Neuronal stem cell (in vitro differentiated cells): ENCODE results near the gene OR13C3. TPM values are rescaled to one million over a fixed set of nuclear protein-coding genes. Genes with fewer than 3 reads are reported as not detected.

ENCODE experiments used
- DNase-seq: peaks from one replicate; pipeline ENCODE4 v3.0.0-alpha.2; 2013; ENCODE audit warnings: low spot score
- H2AFZ ChIP-seq: one replicate; pipeline ENCODE4 v1.6.1; 2013; ENCODE audit warnings: mild to moderate bottlenecking, low read length, inconsistent platforms
- H2AK5ac ChIP-seq: 2 replicates; pipeline ENCODE4 v1.6.1; 2013; ENCODE audit warnings: low read depth, mild to moderate bottlenecking, inconsistent platforms, low read length, moderate library complexity, mixed read lengths
- H2BK120ac ChIP-seq: 2 replicates; pipeline ENCODE4 v1.6.1; 2013; ENCODE audit warnings: low read depth, mild to moderate bottlenecking, inconsistent platforms, low read length, moderate library complexity, mixed read lengths
- H2BK12ac ChIP-seq: one replicate; pipeline ENCODE4 v1.6.1; 2013; ENCODE audit warnings: low read length, inconsistent platforms
- H2BK15ac ChIP-seq: 2 replicates; pipeline ENCODE4 v1.6.1; 2013; ENCODE audit warnings: mild to moderate bottlenecking, low read length, inconsistent platforms, mixed read lengths
- H2BK5ac ChIP-seq: one replicate; pipeline ENCODE4 v1.6.1; 2013; ENCODE audit warnings: inconsistent platforms, mild to moderate bottlenecking, low read length, moderate library complexity
- H3K14ac ChIP-seq: one replicate; pipeline ENCODE4 v1.6.1; 2013; ENCODE audit warnings: low read length, inconsistent platforms
- H3K18ac ChIP-seq: 2 replicates; pipeline ENCODE4 v1.6.1; 2013; ENCODE audit warnings: low read length, inconsistent platforms
- H3K23ac ChIP-seq: 2 replicates; pipeline ENCODE4 v1.6.1; 2013; ENCODE audit warnings: low read depth, mild to moderate bottlenecking, mixed read lengths, low read length, inconsistent platforms; ENCODE audit not compliant: poor library complexity
- H3K27ac ChIP-seq: replicated peaks from 3 replicates; pipeline ENCODE4 v1.5.1; 2013; ENCODE audit warnings: low read length, inconsistent platforms
- H3K27me3 ChIP-seq, 3 experiments: 2 replicates each; pipeline ENCODE4 v1.6.1; 2013; ENCODE audit warnings: low read length in 3 of 3, mild to moderate bottlenecking in 2 of 3, inconsistent platforms in 1 of 3, low read depth in 1 of 3, mixed read lengths in 1 of 3, moderate library complexity in 1 of 3; ENCODE audit not compliant: control insufficient read depth in 3 of 3, insufficient read depth in 3 of 3
- H3K36me3 ChIP-seq, 2 donors: replicated peaks in 1 of 2; 2 replicates each; pipeline ENCODE4 v1.6.1; 2013; ENCODE audit warnings: low read length in 2 of 2; ENCODE audit not compliant: control insufficient read depth in 2 of 2, insufficient read depth in 2 of 2
- H3K4ac ChIP-seq: 2 replicates; pipeline ENCODE4 v1.6.1; 2013; ENCODE audit warnings: inconsistent platforms, mild to moderate bottlenecking, low read length, moderate library complexity
- H3K4me1 ChIP-seq, 2 donors: 1 replicate in 1 of 2; 2 replicates in 1 of 2; pipeline ENCODE4 v1.6.1; 2013; ENCODE audit warnings: low read length in 2 of 2, low read depth in 1 of 2; ENCODE audit not compliant: control insufficient read depth in 2 of 2, insufficient read depth in 1 of 2
- H3K4me2 ChIP-seq: one replicate; pipeline ENCODE4 v1.6.1; 2013; ENCODE audit warnings: mild to moderate bottlenecking, low read length, inconsistent platforms; ENCODE audit not compliant: insufficient read depth, poor library complexity, severe bottlenecking
- H3K4me3 ChIP-seq, 2 donors: 2 replicates each; pipeline ENCODE4 v1.5.1; 2013; ENCODE audit warnings: low read length in 2 of 2, mild to moderate bottlenecking in 2 of 2, inconsistent platforms in 1 of 2, moderate library complexity in 1 of 2
- H3K79me1 ChIP-seq: one replicate; pipeline ENCODE4 v1.6.1; 2013; ENCODE audit warnings: low read depth, mild to moderate bottlenecking, inconsistent platforms, low read length, moderate library complexity
- H3K9ac ChIP-seq: one replicate; pipeline ENCODE4 v1.6.1; 2013; ENCODE audit warnings: mild to moderate bottlenecking, low read depth, low read length, inconsistent platforms; ENCODE audit not compliant: poor library complexity
- H3K9me3 ChIP-seq, 2 donors: replicated peaks in 1 of 2; 2 replicates each; pipeline versions ENCODE3 to v1.6.1; 2013; ENCODE audit warnings: low read length in 2 of 2, mild to moderate bottlenecking in 2 of 2, inconsistent platforms in 1 of 2, low read depth in 1 of 2, mixed read lengths in 1 of 2, moderate library complexity in 1 of 2; ENCODE audit not compliant: control insufficient read depth in 2 of 2, insufficient read depth in 1 of 2
- H4K8ac ChIP-seq: one replicate; pipeline ENCODE4 v1.6.1; 2013; ENCODE audit warnings: low read depth, mild to moderate bottlenecking, inconsistent platforms, low read length, moderate library complexity
- H4K91ac ChIP-seq: one replicate; pipeline ENCODE4 v1.6.1; 2013; ENCODE audit warnings: low read length, low read depth, mild to moderate bottlenecking, inconsistent platforms; ENCODE audit not compliant: poor library complexity
- WGBS, 2 donors: extraction: QIAGEN DNeasy Blood & Tissue Kit; methylation state at CpG; one replicate each; pipeline ENCODE4 v1.1.7; 2013; ENCODE audit warnings: missing lambda C conversion rate in 2 of 2, mixed read lengths in 1 of 2; ENCODE audit not compliant: insufficient read length in 2 of 2, insufficient replicate concordance in 1 of 2; ENCODE audit errors: extremely low coverage in 2 of 2; 5-methylcytosine and 5-hydroxymethylcytosine counted together
- polyA plus RNA-seq, 2 experiments: library from polyadenylated mRNA; stranded (reverse); fragments of 200-250 nt; gene quantifications; one replicate each; pipeline ENCODE4 v1.2.3, GENCODE V29; 2013

The OR13C3 gene
- polyA plus RNA-seq (2013, experiment 1 of 2): not detected
- polyA plus RNA-seq (2013, experiment 2 of 2): not detected

GRCh38 chr9:104536756-104537155 is at the start of gene OR13C3:
TSS of gene OR13C3 (minus strand) at chr9:104536856. CDS start at chr9:104536723, 133 bp downstream.
- no peak within 1 kb of the TSS for H2BK5ac ChIP-seq
- WGBS, 2 donors: no CpG with 5 or more reads among the region's 5 CpGs

DNA sequence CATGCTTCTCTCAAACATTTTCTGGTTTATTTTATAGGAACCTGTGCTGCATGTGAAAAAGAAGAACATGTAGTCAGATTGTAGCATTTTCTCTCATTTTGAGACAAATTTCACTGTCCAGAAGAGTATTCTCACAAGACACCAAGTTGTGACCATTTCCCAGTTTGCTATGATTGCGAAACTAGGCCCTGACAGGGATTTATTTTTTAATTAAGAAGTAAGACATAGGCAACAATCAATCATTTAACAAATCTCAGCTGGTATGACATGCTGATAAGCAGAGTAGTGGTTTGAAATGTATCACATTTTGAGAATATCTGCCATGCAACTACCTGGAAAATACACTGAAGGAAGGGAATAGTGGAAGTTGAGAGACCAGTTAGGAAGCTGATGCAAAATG is 43.9 kb upstream of the OR13C3 start:
- H4K8ac ChIP-seq: no peak overlapping the region
- H3K4me3 ChIP-seq: no peak overlapping the region
- no CpG with 5 or more reads among the region's 1 CpG for WGBS, 2 donors
- no peak overlapping the region for H3K18ac ChIP-seq
- H2BK15ac ChIP-seq: no peak overlapping the region
- H3K9me3 ChIP-seq: no peaks in the 10 kb centered on the region
- H2AFZ ChIP-seq: no peak overlapping the region
- H3K23ac ChIP-seq: no peak overlapping the region
- no peak overlapping the region for H2AK5ac ChIP-seq
- H3K4me1 ChIP-seq: no peaks in the 10 kb centered on the region
- H2BK5ac ChIP-seq: no peak overlapping the region
- no peak overlapping the region for H2BK120ac ChIP-seq
- no peak overlapping the region for H3K27ac ChIP-seq
- no peak overlapping the region for H3K4ac ChIP-seq
- no peak overlapping the region for H4K91ac ChIP-seq
- H3K36me3 ChIP-seq: no peaks in the 10 kb centered on the region
- no peak overlapping the region for H3K4me2 ChIP-seq
- no peak overlapping the region for H3K9ac ChIP-seq
- H3K27me3 ChIP-seq: no peaks in the 10 kb centered on the region
- DNase-seq: no peak
- no peak overlapping the region for H3K14ac ChIP-seq
- H2BK12ac ChIP-seq: no peak overlapping the region
- H3K79me1 ChIP-seq: no peaks in the 10 kb centered on the region

More at GRCh38 chr9:104536756-104537155, at the start of gene OR13C3:
- Histone ChIP-seq H3K18ac (no peak within 1 kb of the TSS), H3K4me3 (no peak within 1 kb of the TSS), H3K23ac (no peak within 1 kb of the TSS), H2AFZ (no peak within 1 kb of the TSS), H3K4ac (no peak within 1 kb of the TSS), H3K36me3 (no peaks in the 10 kb centered on the region), H3K27ac (no peak within 1 kb of the TSS), H3K4me2 (no peak within 1 kb of the TSS), H2BK120ac (no peak within 1 kb of the TSS), H3K14ac (no peak within 1 kb of the TSS), H3K9ac (no peak within 1 kb of the TSS), H4K8ac (no peak within 1 kb of the TSS), H3K4me1 (no peaks in the 10 kb centered on the region), H3K79me1 (no peaks in the 10 kb centered on the region), H4K91ac (no peak within 1 kb of the TSS), H2AK5ac (no peak within 1 kb of the TSS), H3K27me3 (no peaks in the 10 kb centered on the region), H2BK12ac (no peak within 1 kb of the TSS), H3K9me3 (no peaks in the 10 kb centered on the region), H2BK15ac (no peak within 1 kb of the TSS)
- no peak for DNase-seq

DNA sequence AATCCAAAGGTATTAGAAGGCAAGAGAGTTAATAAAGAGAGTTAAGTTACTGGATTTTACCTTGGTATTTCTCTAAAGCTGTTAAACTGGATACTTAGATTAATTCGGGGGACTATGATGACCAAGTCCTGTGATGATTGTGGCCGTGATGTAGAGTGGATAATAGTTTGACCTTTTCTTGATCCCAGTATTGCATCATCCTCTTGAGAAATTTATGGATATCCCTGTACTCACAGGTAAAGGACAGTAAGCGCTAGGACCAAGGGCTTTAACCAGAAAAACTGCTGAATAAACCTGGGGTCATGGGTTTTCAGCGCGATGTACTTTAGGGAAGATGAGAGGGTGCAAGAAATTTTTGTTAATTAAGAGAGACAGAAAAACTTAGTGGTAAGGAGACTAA is 40.6 kb upstream of the OR13C3 start:
- H3K27me3 ChIP-seq: no peaks in the 10 kb centered on the region
- H3K4ac ChIP-seq: no peak overlapping the region
- no peak overlapping the region for H4K91ac ChIP-seq
- H3K36me3 ChIP-seq: no peaks in the 10 kb centered on the region
- H3K4me2 ChIP-seq: no peak overlapping the region
- no peaks in the 10 kb centered on the region for H3K4me1 ChIP-seq
- no peak overlapping the region for H3K23ac ChIP-seq
- H2AFZ ChIP-seq: no peak overlapping the region
- H3K79me1 ChIP-seq: no peaks in the 10 kb centered on the region
- H3K27ac ChIP-seq: no peak overlapping the region
- H2AK5ac ChIP-seq: no peak overlapping the region
- no peak for DNase-seq
- H2BK120ac ChIP-seq: no peak overlapping the region
- H2BK5ac ChIP-seq: no peak overlapping the region
- no peak overlapping the region for H2BK12ac ChIP-seq
- H3K9ac ChIP-seq: no peak overlapping the region
- H3K14ac ChIP-seq: no peak overlapping the region
- H3K9me3 ChIP-seq: no peaks in the 10 kb centered on the region
- H3K18ac ChIP-seq: no peak overlapping the region
- H2BK15ac ChIP-seq: no peak overlapping the region
- H3K4me3 ChIP-seq: no peak overlapping the region
- no peak overlapping the region for H4K8ac ChIP-seq
- WGBS, 2 donors: no CpG with 5 or more reads among the region's 5 CpGs

- no peak overlapping the region for H3K18ac ChIP-seq
- no peak overlapping the region for H3K23ac ChIP-seq
- no peak overlapping the region for H2BK12ac ChIP-seq
- H2BK120ac ChIP-seq: no peak overlapping the region
- no peak overlapping the region for H3K4me3 ChIP-seq
- H2AK5ac ChIP-seq: no peak overlapping the region
- no peak overlapping the region for H3K27ac ChIP-seq
- no peak overlapping the region for H2AFZ ChIP-seq
- H3K27me3 ChIP-seq: no peaks in the 10 kb centered on the region
- H3K9me3 ChIP-seq: no peaks in the 10 kb centered on the region
- H3K79me1 ChIP-seq: no peaks in the 10 kb centered on the region
- H3K9ac ChIP-seq: no peak overlapping the region
- H4K91ac ChIP-seq: no peak overlapping the region
- H4K8ac ChIP-seq: no peak overlapping the region
- no peak overlapping the region for H3K4ac ChIP-seq
- no peak overlapping the region for H3K4me2 ChIP-seq
- no peaks in the 10 kb centered on the region for H3K36me3 ChIP-seq
- H2BK15ac ChIP-seq: no peak overlapping the region
- H3K4me1 ChIP-seq: no peaks in the 10 kb centered on the region
- no peak for DNase-seq
- no peak overlapping the region for H2BK5ac ChIP-seq
- WGBS, 2 donors: no CpG with 5 or more reads among the region's 2 CpGs
- no peak overlapping the region for H3K14ac ChIP-seq
These were observed 38.8 kb upstream of the OR13C3 start for GRCh38 chr9:104575456-104575855.
